ENCODE data around the gene AIFM3.

The AIFM3 gene

DNA sequence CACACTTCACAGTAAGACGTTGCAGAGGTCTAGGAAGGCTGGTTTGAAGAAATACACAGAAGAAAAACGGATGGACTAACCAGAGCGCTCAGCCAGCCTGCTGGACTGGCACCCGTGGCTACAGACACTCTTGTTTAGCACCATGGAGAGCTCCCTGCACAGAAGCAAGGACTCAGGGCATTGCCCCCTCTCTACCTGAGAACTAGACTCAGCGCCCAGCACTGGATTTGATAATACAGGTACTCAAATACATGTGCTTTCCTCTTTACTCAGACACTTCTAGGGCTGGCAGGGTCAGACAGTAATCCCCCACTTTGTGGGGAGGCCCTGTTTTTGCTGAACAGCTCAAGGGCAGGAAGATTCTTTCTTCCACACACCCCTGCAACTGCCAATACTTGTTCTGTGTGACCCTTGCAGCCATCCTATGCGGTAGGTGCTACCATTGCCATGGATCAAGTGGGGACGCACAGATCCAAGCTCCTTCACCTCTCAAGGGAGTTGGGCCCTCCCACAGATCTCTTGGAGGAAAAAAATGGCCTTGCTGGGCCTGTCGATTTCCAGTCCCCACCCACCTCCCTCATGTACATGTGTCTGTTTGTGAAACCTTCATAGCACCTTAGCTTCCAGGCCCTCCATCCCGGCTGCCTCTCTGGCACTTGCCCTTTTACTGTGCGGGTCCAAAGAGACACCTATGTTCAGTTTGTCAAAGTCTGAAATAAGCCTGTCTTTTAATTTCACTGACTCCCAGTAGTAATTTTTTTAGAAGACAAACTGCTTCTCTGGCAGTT is 42.8 kb downstream of the AIFM3 start:
- Histone ChIP-seq H2AFZ (ENCODE audit: low read depth, low read length, severe bottlenecking) (no peak overlapping the region), H3K36me3 (ENCODE audit: low read length) (no peaks in the 10 kb centered on the region), H3K4me3 (ENCODE audit: insufficient read depth, low read length, poor library complexity, severe bottlenecking) (no peak overlapping the region), H3K9me2 (replicated peaks; ENCODE audit: insufficient read depth, low read length) (no peaks in the 10 kb centered on the region), H3K79me2 (ENCODE audit: insufficient read depth, low read length) (no peaks in the 10 kb centered on the region), H4K20me1 (ENCODE audit: low read depth, low read length) (no peaks in the 10 kb centered on the region), H3K27me3 (ENCODE audit: low read length) (no peaks in the 10 kb centered on the region), H3K9me3 (ENCODE audit: insufficient read depth, low read length) (no peaks in the 10 kb centered on the region), H3K27ac (ENCODE audit: low read depth, low read length) (no peak overlapping the region), H3K4me2 (ENCODE audit: low read depth, low read length, poor library complexity, severe bottlenecking) (no peak overlapping the region), H3F3A (ENCODE audit: insufficient read depth) (no peaks in the 10 kb centered on the region), H3K9ac (ENCODE audit: low read length) (no peak overlapping the region)
- no peak for TF ChIP-seq EZH2phosphoT487 (conservative IDR thresholded peaks at IDR 0.05; ENCODE audit: low read length)
- TF ChIP-seq, protein P1, sequence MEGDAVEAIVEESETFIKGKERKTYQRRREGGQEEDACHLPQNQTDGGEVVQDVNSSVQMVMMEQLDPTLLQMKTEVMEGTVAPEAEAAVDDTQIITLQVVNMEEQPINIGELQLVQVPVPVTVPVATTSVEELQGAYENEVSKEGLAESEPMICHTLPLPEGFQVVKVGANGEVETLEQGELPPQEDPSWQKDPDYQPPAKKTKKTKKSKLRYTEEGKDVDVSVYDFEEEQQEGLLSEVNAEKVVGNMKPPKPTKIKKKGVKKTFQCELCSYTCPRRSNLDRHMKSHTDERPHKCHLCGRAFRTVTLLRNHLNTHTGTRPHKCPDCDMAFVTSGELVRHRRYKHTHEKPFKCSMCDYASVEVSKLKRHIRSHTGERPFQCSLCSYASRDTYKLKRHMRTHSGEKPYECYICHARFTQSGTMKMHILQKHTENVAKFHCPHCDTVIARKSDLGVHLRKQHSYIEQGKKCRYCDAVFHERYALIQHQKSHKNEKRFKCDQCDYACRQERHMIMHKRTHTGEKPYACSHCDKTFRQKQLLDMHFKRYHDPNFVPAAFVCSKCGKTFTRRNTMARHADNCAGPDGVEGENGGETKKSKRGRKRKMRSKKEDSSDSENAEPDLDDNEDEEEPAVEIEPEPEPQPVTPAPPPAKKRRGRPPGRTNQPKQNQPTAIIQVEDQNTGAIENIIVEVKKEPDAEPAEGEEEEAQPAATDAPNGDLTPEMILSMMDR (IDR thresholded peaks at IDR 0.05; ENCODE audit: insufficient read depth, low read length, poor library complexity, severe bottlenecking): no peak

DNA sequence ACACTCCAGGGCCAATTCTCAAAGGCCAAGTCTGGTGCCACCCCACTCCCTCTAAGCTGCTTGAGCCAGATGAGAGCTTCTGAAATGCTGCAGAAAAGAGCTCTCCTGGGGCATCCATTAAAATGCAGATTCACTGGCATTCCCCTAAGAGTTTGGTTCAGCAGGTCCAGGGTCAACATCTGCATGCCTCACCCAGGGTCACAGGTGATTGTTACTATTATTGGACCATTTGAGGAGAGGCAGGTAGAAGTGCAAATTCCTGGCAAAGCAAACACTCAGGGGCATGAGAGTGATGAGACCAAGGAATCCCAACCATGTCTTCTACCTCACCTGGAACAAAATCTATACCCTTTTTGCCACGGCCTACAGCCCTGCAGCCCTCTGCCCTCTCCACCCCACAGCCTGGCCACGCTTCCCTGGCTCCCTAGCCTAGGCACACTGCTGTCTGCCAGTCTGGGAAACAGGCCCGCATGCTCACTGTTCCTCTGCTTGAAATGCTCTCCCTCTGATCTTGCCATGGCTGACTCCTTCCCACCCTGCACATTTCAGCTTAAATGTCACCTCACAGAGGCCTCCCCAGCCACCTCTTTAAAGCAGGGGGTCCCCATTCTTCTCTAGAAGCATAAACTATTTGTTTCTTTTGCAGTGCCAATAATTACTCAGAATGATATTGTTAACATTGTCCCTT is 43.5 kb downstream of the AIFM3 start:
- no peak for TF ChIP-seq EZH2phosphoT487 (conservative IDR thresholded peaks at IDR 0.05; ENCODE audit: low read length)
- TF ChIP-seq, protein P1 (IDR thresholded peaks at IDR 0.05; ENCODE audit: insufficient read depth, low read length, poor library complexity, severe bottlenecking): no peak
- Histone ChIP-seq H3K4me3 (ENCODE audit: insufficient read depth, low read length, poor library complexity, severe bottlenecking) (no peak overlapping the region), H3K27ac (ENCODE audit: low read depth, low read length) (no peak overlapping the region), H3K9me2 (replicated peaks; ENCODE audit: insufficient read depth, low read length) (no peaks in the 10 kb centered on the region), H3K27me3 (ENCODE audit: low read length) (no peaks in the 10 kb centered on the region), H3K9me3 (ENCODE audit: insufficient read depth, low read length) (no peaks in the 10 kb centered on the region), H3F3A (ENCODE audit: insufficient read depth) (no peaks in the 10 kb centered on the region), H2AFZ (ENCODE audit: low read depth, low read length, severe bottlenecking) (no peak overlapping the region), H3K36me3 (ENCODE audit: low read length) (no peaks in the 10 kb centered on the region), H3K79me2 (ENCODE audit: insufficient read depth, low read length) (no peaks in the 10 kb centered on the region), H4K20me1 (ENCODE audit: low read depth, low read length) (no peaks in the 10 kb centered on the region), H3K4me2 (ENCODE audit: low read depth, low read length, poor library complexity, severe bottlenecking) (no peak overlapping the region), H3K9ac (ENCODE audit: low read length) (no peak overlapping the region)

DNA sequence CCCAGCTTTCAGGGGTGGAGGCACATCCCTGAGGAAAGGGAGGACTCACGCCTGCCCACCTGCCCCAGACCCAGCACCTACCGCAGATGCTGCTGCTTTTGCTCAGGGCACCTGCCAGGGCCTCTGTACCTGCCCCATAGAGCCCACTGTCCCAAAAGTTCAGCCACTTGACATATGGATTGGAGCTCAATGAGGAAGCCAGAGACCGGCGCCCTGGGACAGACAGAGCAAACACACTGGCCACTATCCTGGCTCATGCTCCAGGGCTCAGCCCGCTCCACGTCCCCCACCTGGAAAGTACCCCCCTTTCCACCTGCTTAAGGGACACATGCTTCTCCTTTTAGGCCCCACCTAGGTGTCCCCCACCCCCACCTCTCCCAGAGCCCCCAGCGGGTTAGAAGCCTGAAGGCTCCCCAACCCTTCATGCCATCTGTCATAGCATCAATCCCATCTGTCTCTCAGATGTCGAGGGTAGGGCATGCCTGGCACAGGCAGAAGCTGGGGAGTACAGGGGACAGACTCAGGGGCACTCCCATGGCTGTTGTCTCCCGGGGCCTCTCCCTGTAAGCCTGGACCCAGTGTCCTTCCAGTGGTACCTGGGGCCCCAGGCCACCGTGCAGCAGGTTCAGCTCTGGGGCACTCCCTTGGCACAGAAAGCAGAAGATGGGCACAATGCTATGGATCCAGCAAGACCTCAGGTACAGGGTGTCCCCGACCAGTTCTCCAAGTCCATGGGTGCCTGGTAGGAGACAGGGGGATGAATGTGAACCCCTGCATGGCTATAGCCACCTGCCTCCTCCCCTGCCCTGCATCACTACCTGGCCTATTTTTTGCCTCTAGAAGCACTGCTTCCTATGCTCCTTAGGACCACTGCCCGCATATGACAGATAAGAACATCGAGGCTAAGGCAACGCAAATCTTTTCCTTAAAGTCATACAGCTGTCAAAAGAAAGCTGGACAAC is 45.7 kb downstream of the AIFM3 start:
- H2AFZ ChIP-seq (ENCODE audit: low read depth, low read length, severe bottlenecking): no peak overlapping the region
- H3K4me3 ChIP-seq (ENCODE audit: insufficient read depth, low read length, poor library complexity, severe bottlenecking): no peak overlapping the region
- no peak overlapping the region for H3K4me2 ChIP-seq (ENCODE audit: low read depth, low read length, poor library complexity, severe bottlenecking)
- no peaks in the 10 kb centered on the region for H3K9me2 ChIP-seq (replicated peaks; ENCODE audit: insufficient read depth, low read length)
- no peaks in the 10 kb centered on the region for H3F3A ChIP-seq (ENCODE audit: insufficient read depth)
- H4K20me1 ChIP-seq (ENCODE audit: low read depth, low read length): no peaks in the 10 kb centered on the region
- TF ChIP-seq EZH2phosphoT487 (conservative IDR thresholded peaks at IDR 0.05; ENCODE audit: low read length): no peak
- TF ChIP-seq, protein P1 (IDR thresholded peaks at IDR 0.05; ENCODE audit: insufficient read depth, low read length, poor library complexity, severe bottlenecking): no peak
- H3K9ac ChIP-seq (ENCODE audit: low read length): no peak overlapping the region
- no peaks in the 10 kb centered on the region for H3K9me3 ChIP-seq (ENCODE audit: insufficient read depth, low read length)
- H3K36me3 ChIP-seq (ENCODE audit: low read length): no peaks in the 10 kb centered on the region
- H3K27me3 ChIP-seq (ENCODE audit: low read length): no peaks in the 10 kb centered on the region
- H3K79me2 ChIP-seq (ENCODE audit: insufficient read depth, low read length): no peaks in the 10 kb centered on the region
- H3K27ac ChIP-seq (ENCODE audit: low read depth, low read length): no peak overlapping the region

Data from SU-DHL-6 (cell line).